GM12878 (cell line): Measurements from ENCODE around the gene KCND2. TPM values are rescaled to one million over a fixed set of nuclear protein-coding genes. Genes with fewer than 3 reads are reported as not detected.

Experiments
- ATAC-seq: fragments of 200-7000 bp; cut with Tn5 transposase; 3 replicates; pipeline ENCODE4 v1.9.1; 2020; ENCODE audit warnings: mild to moderate bottlenecking, moderate library complexity
- BruUV-seq: library from RNA; stranded (reverse); fragments of 400-500 nt; replicated peaks from 2 replicates; lab custom pipeline; 2021; lab: Mats Ljungman, UMichigan
- CTCF ChIA-PET: fragments of 300-600 bp; sonication (Branson Sonifier 250); formaldehyde crosslinking; extraction: SDS; loops from one replicate; lab custom pipeline; 2021; ENCODE audit warnings: inconsistent platforms; lab: Yijun Ruan, JAX
- POLR2A ChIA-PET: fragments of 350-600 bp; formaldehyde crosslinking; extraction: SDS; loops from one replicate; lab custom pipeline; 2021; ENCODE audit warnings: inconsistent platforms; lab: Charles Lee
- RAD21 ChIA-PET: fragments of 300-600 bp; sonication (Branson Sonifier 250); formaldehyde crosslinking; loops from one replicate; lab custom pipeline; 2023; ENCODE audit warnings: antibody characterized with exemption; ENCODE audit not compliant: unreplicated experiment; lab: Charles Lee
- SMC1A ChIA-PET: fragments of 300-600 bp; sonication (Branson Sonifier 250); formaldehyde crosslinking; loops from one replicate; lab custom pipeline; 2023; ENCODE audit not compliant: unreplicated experiment, uncharacterized antibody; lab: Charles Lee
- DNase-seq: peaks from one replicate; pipeline ENCODE4 v3.0.0-alpha.2; 2011; ENCODE audit warnings: low read depth, low spot score
- FAIRE-seq: peaks from 3 replicates; lab custom pipeline; 2011; peaks lifted over from hg19 to GRCh38; lab: Jason Lieb, UNC
- H2AFZ ChIP-seq: 2 replicates; pipeline ENCODE4 v1.6.0; 2011; ENCODE audit warnings: low read depth, low read length, control low read depth; ENCODE audit not compliant: control insufficient read depth
- H3K27ac ChIP-seq: 2 replicates; pipeline ENCODE4 v1.5.1; 2011; ENCODE audit warnings: control low read depth; ENCODE audit not compliant: control insufficient read depth, insufficient read depth
- H3K27me3 ChIP-seq, 2 experiments: replicated peaks in 1 of 2; 2 replicates each; pipeline versions ENCODE4 v1.6.0 to v1.6.1; 2011; ENCODE audit warnings: low read length in 1 of 2; ENCODE audit not compliant: control insufficient read depth in 2 of 2, insufficient read depth in 2 of 2
- H3K36me3 ChIP-seq, 2 experiments: 2 replicates each; pipeline ENCODE4 v1.5.1; 2011; ENCODE audit warnings: low read length in 1 of 2; ENCODE audit not compliant: control insufficient read depth in 2 of 2, insufficient read depth in 2 of 2
- H3K4me1 ChIP-seq: 2 replicates; pipeline ENCODE4 v1.6.1; 2011; ENCODE audit warnings: mild to moderate bottlenecking, low read length, moderate library complexity, mixed read lengths; ENCODE audit not compliant: control insufficient read depth, insufficient read depth
- H3K4me2 ChIP-seq: 2 replicates; pipeline ENCODE4 v1.6.0; 2011; ENCODE audit warnings: control low read depth; ENCODE audit not compliant: control insufficient read depth, insufficient read depth
- H3K4me3 ChIP-seq: fragments of 200-600 bp; sonication (generic); 2 replicates; pipeline ENCODE4 v1.5.1; 2016
- H3K79me2 ChIP-seq: 2 replicates; pipeline ENCODE4 v1.6.0; 2011; ENCODE audit warnings: low read length; ENCODE audit not compliant: control insufficient read depth, insufficient read depth
- H3K9ac ChIP-seq: 2 replicates; pipeline ENCODE4 v1.8.0; 2011; ENCODE audit warnings: low read length, control low read depth, mixed read lengths; ENCODE audit not compliant: control insufficient read depth, insufficient read depth
- H3K9me3 ChIP-seq: replicated peaks from 3 replicates; pipeline ENCODE4 v1.5.1; 2011; ENCODE audit warnings: mild to moderate bottlenecking, low read length; ENCODE audit not compliant: control insufficient read depth, insufficient read depth
- H4K20me1 ChIP-seq: 2 replicates; pipeline ENCODE4 v1.6.0; 2011; ENCODE audit not compliant: control insufficient read depth, insufficient read depth
- HDGF ChIP-seq: fragments of 450-650 bp; IDR thresholded peaks from 2 replicates; pipeline ENCODE4 v1.6.1; 2016; ENCODE audit warnings: antibody characterized with exemption
- KLF5 ChIP-seq: fragments of 450-650 bp; IDR thresholded peaks from 2 replicates; pipeline ENCODE4 v1.6.1; 2014; ENCODE audit warnings: mild to moderate bottlenecking; ENCODE audit not compliant: partially characterized antibody
- NR2C2 ChIP-seq: IDR thresholded peaks from 2 replicates; pipeline ENCODE4 v1.6.1; 2011; ENCODE audit warnings: borderline replicate concordance, low read depth; ENCODE audit not compliant: control insufficient read depth, insufficient read length
- NRF1 ChIP-seq: conservative IDR thresholded peaks from 2 replicates; pipeline ENCODE4 v1.6.1; 2011; ENCODE audit warnings: mild to moderate bottlenecking, low read depth, low read length, improper control_type of control experiment
- PAX8 ChIP-seq: fragments of 450-650 bp; IDR thresholded peaks from 2 replicates; pipeline ENCODE4 v1.6.1; 2017; ENCODE audit warnings: mild to moderate bottlenecking, moderate library complexity
- POLR2AphosphoS2 ChIP-seq: IDR thresholded peaks from 2 replicates; pipeline ENCODE4 v1.6.1; 2011; ENCODE audit warnings: low read depth, mild to moderate bottlenecking, low read length, improper control_type of control experiment, moderate library complexity
- SPI1 ChIP-seq: IDR thresholded peaks from 2 replicates; pipeline ENCODE4 v1.6.1; 2011; ENCODE audit warnings: low read depth, mild to moderate bottlenecking, low read length, moderate library complexity, borderline replicate concordance; ENCODE audit not compliant: insufficient read depth
- ZZZ3 ChIP-seq: IDR thresholded peaks from 2 replicates; pipeline ENCODE4 v1.6.1; 2011; ENCODE audit warnings: low read depth; ENCODE audit not compliant: control insufficient read depth, insufficient read length
- WGBS: methylation state at CpG from one replicate; pipeline ENCODE4 v1.1.6; 2016; ENCODE audit warnings: low lambda C conversion rate; ENCODE audit not compliant: insufficient replicate concordance, insufficient coverage; ENCODE audit errors: missing lambda C conversion rate; 5-methylcytosine and 5-hydroxymethylcytosine counted together
- in situ Hi-C: fragments of 300-500 bp; cut with MboI; formaldehyde crosslinking; loops from 9 replicates; pipeline ENCODE4 v1.14.3; 2018; ENCODE audit warnings: mixed read lengths
- intact Hi-C: fragments of 100-400 bp; cut with micrococcal nuclease; formaldehyde crosslinking; loops from one replicate; pipeline ENCODE4 v1.14.2; 2022; ENCODE audit not compliant: unreplicated experiment
- polyA plus RNA-seq, 11 experiments: library from polyadenylated mRNA; depleted of rRNA in 4 of 11; unstranded in 6 of 11; stranded (reverse) in 5 of 11; fragments of >200 nt; fragmentation: Nextera tagmentation in 4 of 11; fragmentation: Illumina TruSeq in 1 of 11; extraction: Ambion mirVana in 4 of 11; extraction: Trizol in 1 of 11; gene quantifications; 1 replicate in 1 of 11; 2 replicates in 10 of 11; pipeline versions ENCODE4 v1.2.1 to v1.2.3, GENCODE V29; 2011 to 2016; ENCODE audit warnings: inconsistent platforms in 2 of 11, missing spikeins in 2 of 11, low read depth in 1 of 11
- total RNA-seq, 4 experiments: library from RNA; depleted of rRNA in 3 of 4; stranded (reverse); fragments of >200 nt in 3 of 4; fragmentation: Illumina TruSeq in 1 of 4; extraction: Trizol in 1 of 4; gene quantifications; 2 replicates each; pipeline versions ENCODE4 v1.2.1 to v1.2.3, GENCODE V29; 2013 to 2021
- TF ChIP-seq, protein P1 (sequence below): IDR thresholded peaks from 2 replicates; pipeline ENCODE4 v1.6.1; 2012; ENCODE audit warnings: low read depth, low read length, improper control_type of control experiment
- TF ChIP-seq, protein P2 (sequence below): fragments of 150-350 bp; IDR thresholded peaks from 2 replicates; pipeline ENCODE4 v1.6.1; 2016; ENCODE audit warnings: low read depth, low read length
- TF ChIP-seq, protein P3 (sequence below): fragments of 450-650 bp; formaldehyde crosslinking; IDR thresholded peaks from 2 replicates; pipeline ENCODE4 v1.5.0; 2022; ENCODE audit warnings: mild to moderate bottlenecking, missing genetic modification characterization

The KCND2 gene
- total and polyA plus RNA-seq, 10 of the 15 experiments (the other 5 are each of a cell fraction or from before 2014, with no cell fraction given) = 3.6 to 22.3 (median 6.3) TPM

DNA sequence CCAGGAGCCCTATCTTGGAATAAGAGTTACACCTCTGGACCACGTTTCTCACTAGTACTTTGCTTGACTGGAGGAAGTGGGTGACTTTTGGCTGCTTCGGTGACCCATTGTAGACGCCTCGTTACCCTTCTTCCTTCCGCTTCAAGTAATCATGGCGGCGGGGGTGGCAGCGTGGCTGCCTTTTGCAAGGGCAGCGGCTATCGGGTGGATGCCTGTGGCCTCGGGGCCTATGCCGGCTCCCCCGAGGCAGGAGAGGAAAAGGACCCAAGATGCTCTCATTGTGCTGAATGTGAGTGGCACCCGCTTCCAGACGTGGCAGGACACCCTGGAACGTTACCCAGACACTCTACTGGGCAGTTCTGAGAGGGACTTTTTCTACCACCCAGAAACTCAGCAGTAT is 1.5 kb downstream of the KCND2 start:
- Histone ChIP-seq H3K9ac (peak overlapping the region; percentile 75; the same call in 1 of the 2 replicates), H3K4me3 (peak overlapping the region; percentile 82; the same call in 1 of the 2 replicates), H4K20me1 (no peaks in the 10 kb centered on the region), H3K4me2 (peak overlapping the region; percentile 88), H3K9me3 (peaks cover 6% of the 10 kb centered on the region; the same call in 2 of the 3 replicates), H2AFZ (peak overlapping the region; percentile 94), H3K27ac (no peak overlapping the region), H3K4me1 (no peaks in the 10 kb centered on the region), H3K36me3 (no peaks in the 10 kb centered on the region; a peak in 1 of 4 replicates), H3K27me3 (no peaks in the 10 kb centered on the region), H3K79me2 (peaks cover 59% of the 10 kb centered on the region)
- ChIA-PET POLR2A (no interaction called here), SMC1A (interaction anchor here (2.1 to 2.2 kb wide), 2 partner anchors 122 to 128 kb away, joined by 9 to 11 read pairs; no protein-coding TSS in a partner anchor), RAD21 (interaction anchor here (1.2 to 2.2 kb wide), 3 partner anchors 86 to 161 kb away, joined by 3 to 15 read pairs (median 6); no protein-coding TSS in a partner anchor), CTCF (interaction anchor here (1.1 to 2.3 kb wide), 4 partner anchors 8 to 280 kb away, joined by 3 to 13 read pairs (median 6); no protein-coding TSS in a partner anchor)
- no TSS peak for BruUV-seq
- TF ChIP-seq NR2C2 (no peak), NRF1 (no peak), PAX8 (no peak), ZZZ3 (no peak), POLR2AphosphoS2 (no peak), KLF5 (no peak), HDGF (no peak), SPI1 (no peak)
- TF ChIP-seq, protein P1, sequence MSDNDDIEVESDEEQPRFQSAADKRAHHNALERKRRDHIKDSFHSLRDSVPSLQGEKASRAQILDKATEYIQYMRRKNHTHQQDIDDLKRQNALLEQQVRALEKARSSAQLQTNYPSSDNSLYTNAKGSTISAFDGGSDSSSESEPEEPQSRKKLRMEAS = no peak
- TF ChIP-seq, protein P2, sequence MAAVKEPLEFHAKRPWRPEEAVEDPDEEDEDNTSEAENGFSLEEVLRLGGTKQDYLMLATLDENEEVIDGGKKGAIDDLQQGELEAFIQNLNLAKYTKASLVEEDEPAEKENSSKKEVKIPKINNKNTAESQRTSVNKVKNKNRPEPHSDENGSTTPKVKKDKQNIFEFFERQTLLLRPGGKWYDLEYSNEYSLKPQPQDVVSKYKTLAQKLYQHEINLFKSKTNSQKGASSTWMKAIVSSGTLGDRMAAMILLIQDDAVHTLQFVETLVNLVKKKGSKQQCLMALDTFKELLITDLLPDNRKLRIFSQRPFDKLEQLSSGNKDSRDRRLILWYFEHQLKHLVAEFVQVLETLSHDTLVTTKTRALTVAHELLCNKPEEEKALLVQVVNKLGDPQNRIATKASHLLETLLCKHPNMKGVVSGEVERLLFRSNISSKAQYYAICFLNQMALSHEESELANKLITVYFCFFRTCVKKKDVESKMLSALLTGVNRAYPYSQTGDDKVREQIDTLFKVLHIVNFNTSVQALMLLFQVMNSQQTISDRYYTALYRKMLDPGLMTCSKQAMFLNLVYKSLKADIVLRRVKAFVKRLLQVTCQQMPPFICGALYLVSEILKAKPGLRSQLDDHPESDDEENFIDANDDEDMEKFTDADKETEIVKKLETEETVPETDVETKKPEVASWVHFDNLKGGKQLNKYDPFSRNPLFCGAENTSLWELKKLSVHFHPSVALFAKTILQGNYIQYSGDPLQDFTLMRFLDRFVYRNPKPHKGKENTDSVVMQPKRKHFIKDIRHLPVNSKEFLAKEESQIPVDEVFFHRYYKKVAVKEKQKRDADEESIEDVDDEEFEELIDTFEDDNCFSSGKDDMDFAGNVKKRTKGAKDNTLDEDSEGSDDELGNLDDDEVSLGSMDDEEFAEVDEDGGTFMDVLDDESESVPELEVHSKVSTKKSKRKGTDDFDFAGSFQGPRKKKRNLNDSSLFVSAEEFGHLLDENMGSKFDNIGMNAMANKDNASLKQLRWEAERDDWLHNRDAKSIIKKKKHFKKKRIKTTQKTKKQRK = no peak
- TF ChIP-seq, protein P3, sequence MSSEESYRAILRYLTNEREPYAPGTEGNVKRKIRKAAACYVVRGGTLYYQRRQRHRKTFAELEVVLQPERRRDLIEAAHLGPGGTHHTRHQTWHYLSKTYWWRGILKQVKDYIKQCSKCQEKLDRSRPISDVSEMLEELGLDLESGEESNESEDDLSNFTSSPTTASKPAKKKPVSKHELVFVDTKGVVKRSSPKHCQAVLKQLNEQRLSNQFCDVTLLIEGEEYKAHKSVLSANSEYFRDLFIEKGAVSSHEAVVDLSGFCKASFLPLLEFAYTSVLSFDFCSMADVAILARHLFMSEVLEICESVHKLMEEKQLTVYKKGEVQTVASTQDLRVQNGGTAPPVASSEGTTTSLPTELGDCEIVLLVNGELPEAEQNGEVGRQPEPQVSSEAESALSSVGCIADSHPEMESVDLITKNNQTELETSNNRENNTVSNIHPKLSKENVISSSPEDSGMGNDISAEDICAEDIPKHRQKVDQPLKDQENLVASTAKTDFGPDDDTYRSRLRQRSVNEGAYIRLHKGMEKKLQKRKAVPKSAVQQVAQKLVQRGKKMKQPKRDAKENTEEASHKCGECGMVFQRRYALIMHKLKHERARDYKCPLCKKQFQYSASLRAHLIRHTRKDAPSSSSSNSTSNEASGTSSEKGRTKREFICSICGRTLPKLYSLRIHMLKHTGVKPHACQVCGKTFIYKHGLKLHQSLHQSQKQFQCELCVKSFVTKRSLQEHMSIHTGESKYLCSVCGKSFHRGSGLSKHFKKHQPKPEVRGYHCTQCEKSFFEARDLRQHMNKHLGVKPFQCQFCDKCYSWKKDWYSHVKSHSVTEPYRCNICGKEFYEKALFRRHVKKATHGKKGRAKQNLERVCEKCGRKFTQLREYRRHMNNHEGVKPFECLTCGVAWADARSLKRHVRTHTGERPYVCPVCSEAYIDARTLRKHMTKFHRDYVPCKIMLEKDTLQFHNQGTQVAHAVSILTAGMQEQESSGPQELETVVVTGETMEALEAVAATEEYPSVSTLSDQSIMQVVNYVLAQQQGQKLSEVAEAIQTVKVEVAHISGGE (CRISPR knock-in tag) = no peak
- in situ Hi-C loops (loop anchor here (5.0 to 10.0 kb wide), 3 partner anchors 278 to 1000 kb away; no protein-coding TSS in a partner anchor), intact Hi-C loops (loop anchor here (5.0 kb wide), 1 partner anchor 453 kb away; no protein-coding TSS in a partner anchor)
- FAIRE-seq (no peak), DNase-seq (no peak), ATAC-seq (no peak)
- WGBS = 80% methylated on average over 16 of the region's 16 CpGs
